H1 (cell line): ENCODE measurements around the gene SGCE. TPM values are rescaled to one million over a fixed set of nuclear protein-coding genes. Genes with fewer than 3 reads are reported as not detected.

ENCODE experiments used
- CTCF ChIA-PET: fragments of 300-600 bp; sonication (Branson Sonifier 250); formaldehyde crosslinking; loops from one replicate; lab custom pipeline; 2021; ENCODE audit not compliant: partially characterized antibody; lab: Charles Lee
- POLR2A ChIA-PET: fragments of 300-600 bp; sonication (Branson Sonifier 250); formaldehyde crosslinking; loops from one replicate; lab custom pipeline; 2021; ENCODE audit warnings: inconsistent platforms; ENCODE audit not compliant: partially characterized antibody; lab: Charles Lee
- DNase-seq, 2 experiments: peaks; one replicate each; pipeline versions ENCODE4 v3.0.0 to v3.0.0-alpha.2; 2010 to 2022; ENCODE audit warnings: low spot score in 2 of 2, low read depth in 1 of 2, mixed read lengths in 1 of 2
- FAIRE-seq: peaks from 2 replicates; lab custom pipeline; 2011; peaks lifted over from hg19 to GRCh38; lab: Jason Lieb, UNC
- H2AFZ ChIP-seq: 2 replicates; pipeline ENCODE4 v1.8.1; 2012; ENCODE audit warnings: low read length, inconsistent platforms
- H2AK5ac ChIP-seq: 2 replicates; pipeline ENCODE4 v1.6.1; 2013; ENCODE audit warnings: low read depth, low read length
- H2BK120ac ChIP-seq: replicated peaks from 2 replicates; pipeline ENCODE3; 2013; ENCODE audit warnings: low read depth, low read length, inconsistent platforms
- H2BK12ac ChIP-seq: 2 replicates; pipeline ENCODE4 v1.6.1; 2013; ENCODE audit warnings: low read depth, low read length
- H2BK15ac ChIP-seq: 2 replicates; pipeline ENCODE4 v1.6.1; 2013; ENCODE audit warnings: low read length
- H2BK20ac ChIP-seq: 2 replicates; pipeline ENCODE4 v1.6.1; 2013; ENCODE audit warnings: low read length
- H2BK5ac ChIP-seq: 2 replicates; pipeline ENCODE4 v1.6.1; 2013; ENCODE audit warnings: low read depth, low read length
- H3K14ac ChIP-seq: 2 replicates; pipeline ENCODE4 v1.6.1; 2013; ENCODE audit warnings: inconsistent platforms; ENCODE audit not compliant: insufficient read length
- H3K18ac ChIP-seq: 2 replicates; pipeline ENCODE4 v1.6.1; 2013; ENCODE audit warnings: low read length; ENCODE audit errors: extremely low read depth
- H3K23ac ChIP-seq: 2 replicates; pipeline ENCODE4 v1.6.1; 2013; ENCODE audit warnings: inconsistent platforms; ENCODE audit not compliant: insufficient read length
- H3K23me2 ChIP-seq: 2 replicates; pipeline ENCODE4 v1.6.1; 2013; ENCODE audit warnings: low read depth, low read length
- H3K27ac ChIP-seq: 2 replicates; pipeline ENCODE4 v1.6.1; 2011; ENCODE audit warnings: low read depth, low read length, inconsistent platforms
- H3K27me3 ChIP-seq, 4 experiments: replicated peaks in 1 of 4; 1 replicate in 1 of 4; 2 replicates in 3 of 4; pipeline versions ENCODE4 v1.6.1 to v1.8.1; 2011 to 2013; ENCODE audit warnings: low read length in 3 of 4, mild to moderate bottlenecking in 3 of 4, inconsistent platforms in 2 of 4, mixed read lengths in 2 of 4, moderate library complexity in 1 of 4; ENCODE audit not compliant: control insufficient read depth in 3 of 4, insufficient read depth in 3 of 4; ENCODE audit errors: extremely low read depth in 1 of 4
- H3K36me3 ChIP-seq, 4 experiments: 2 replicates each; pipeline versions ENCODE4 v1.6.1 to v1.8.1; 2011 to 2013; ENCODE audit warnings: mild to moderate bottlenecking in 4 of 4, low read length in 3 of 4, moderate library complexity in 2 of 4, control low read depth in 1 of 4, inconsistent platforms in 1 of 4; ENCODE audit not compliant: insufficient read depth in 4 of 4, control insufficient read depth in 2 of 4
- H3K4ac ChIP-seq: replicated peaks from 2 replicates; pipeline ENCODE3; 2013; ENCODE audit warnings: low read length, low read depth, mixed read lengths, inconsistent platforms; ENCODE audit not compliant: insufficient read length
- H3K4me1 ChIP-seq, 4 experiments: replicated peaks in 1 of 4; 1 replicate in 1 of 4; 2 replicates in 3 of 4; pipeline versions ENCODE4 v1.6.1 to v1.8.1; 2011 to 2013; ENCODE audit warnings: low read length in 3 of 4, inconsistent platforms in 2 of 4, mixed read lengths in 1 of 4; ENCODE audit not compliant: insufficient read depth in 4 of 4, control insufficient read depth in 3 of 4
- H3K4me2 ChIP-seq, 2 experiments: 2 replicates each; pipeline versions ENCODE4 v1.6.1 to v1.8.1; 2011 to 2013; ENCODE audit warnings: low read depth in 2 of 2, low read length in 2 of 2, control low read depth in 1 of 2, inconsistent platforms in 1 of 2, mild to moderate bottlenecking in 1 of 2; ENCODE audit not compliant: insufficient read depth in 1 of 2
- H3K4me3 ChIP-seq, 4 experiments: fragments of 200-600, 300-600 bp in 1 of 4; sonication (generic), shearing (Covaris generic), sonication (Bioruptor Twin) in 1 of 4; 2 replicates each; pipeline versions ENCODE4 v1.5.1 to v1.8.1; 2011 to 2016; ENCODE audit warnings: low read length in 4 of 4, low read depth in 3 of 4, control low read depth in 2 of 4, inconsistent platforms in 2 of 4, mild to moderate bottlenecking in 2 of 4, mixed read lengths in 1 of 4, moderate library complexity in 1 of 4; ENCODE audit not compliant: insufficient read depth in 2 of 4; ENCODE audit errors: extremely low read depth in 1 of 4
- H3K56ac ChIP-seq: replicated peaks from 2 replicates; pipeline ENCODE3; 2013; ENCODE audit warnings: low read depth, mild to moderate bottlenecking, mixed read lengths, low read length, inconsistent platforms; ENCODE audit not compliant: insufficient read length
- H3K79me1 ChIP-seq: 2 replicates; pipeline ENCODE4 v1.6.1; 2013; ENCODE audit warnings: low read depth, low read length, control low read depth
- H3K79me2 ChIP-seq, 2 experiments: 2 replicates each; pipeline versions ENCODE4 v1.6.1 to v1.8.1; 2012 to 2013; ENCODE audit warnings: low read length in 2 of 2, mild to moderate bottlenecking in 2 of 2, inconsistent platforms in 1 of 2; ENCODE audit not compliant: insufficient read depth in 2 of 2, control insufficient read depth in 1 of 2
- H3K9ac ChIP-seq, 4 experiments: replicated peaks in 1 of 4; 1 replicate in 1 of 4; 2 replicates in 3 of 4; pipeline versions ENCODE4 v1.6.1 to v1.8.1; 2011 to 2013; ENCODE audit warnings: low read depth in 3 of 4, low read length in 3 of 4, control low read depth in 2 of 4, mild to moderate bottlenecking in 2 of 4, moderate library complexity in 2 of 4, inconsistent platforms in 1 of 4; ENCODE audit errors: extremely low read depth in 1 of 4
- H3K9me3 ChIP-seq, 2 experiments: 2 replicates each; pipeline versions ENCODE4 v1.6.1 to v1.8.1; 2012 to 2013; ENCODE audit warnings: mild to moderate bottlenecking in 2 of 2, moderate library complexity in 2 of 2, control low read depth in 1 of 2, inconsistent platforms in 1 of 2, low read depth in 1 of 2, low read length in 1 of 2, mixed read lengths in 1 of 2; ENCODE audit not compliant: insufficient read depth in 2 of 2
- H4K20me1 ChIP-seq, 2 experiments: replicated peaks in 1 of 2; 2 replicates each; pipeline versions ENCODE3 to v1.8.1; 2011 to 2013; ENCODE audit warnings: inconsistent platforms in 2 of 2, low read length in 2 of 2, mild to moderate bottlenecking in 1 of 2; ENCODE audit not compliant: insufficient read depth in 2 of 2, control insufficient read depth in 1 of 2
- H4K5ac ChIP-seq: 2 replicates; pipeline ENCODE4 v1.6.1; 2013; ENCODE audit warnings: low read length, low read depth, mixed read lengths, inconsistent platforms; ENCODE audit not compliant: insufficient read length
- H4K8ac ChIP-seq: 2 replicates; pipeline ENCODE4 v1.8.0; 2013; ENCODE audit warnings: mild to moderate bottlenecking, moderate library complexity, low read length, inconsistent platforms; ENCODE audit not compliant: insufficient read depth; ENCODE audit errors: extremely low read depth
- H4K91ac ChIP-seq: replicated peaks from 2 replicates; pipeline ENCODE3; 2013; ENCODE audit warnings: low read length, mixed read lengths, inconsistent platforms; ENCODE audit not compliant: insufficient read length
- KDM1A ChIP-seq: fragments of 200-600, 300-600 bp; sonication (generic); IDR thresholded peaks from 2 replicates; pipeline ENCODE4 v1.7.1; 2016; ENCODE audit warnings: mild to moderate bottlenecking, low read length, borderline replicate concordance
- polyA plus RNA-seq, 7 experiments: library from polyadenylated mRNA; depleted of rRNA in 3 of 7; stranded (reverse) in 5 of 7; unstranded in 2 of 7; fragments of >200 nt in 5 of 7; fragments of 200-250 nt in 2 of 7; gene quantifications; 1 replicate in 5 of 7; 2 replicates in 1 of 7; 4 replicates in 1 of 7; pipeline versions ENCODE4 v1.2.1 to v1.2.3, GENCODE V29; 2011 to 2013; ENCODE audit warnings: missing spikeins in 2 of 7, mixed read lengths in 2 of 7
- total RNA-seq: library from RNA; stranded (reverse); fragmentation: NEBNext Ultra II Directional; extraction: Animal tissue kit (Norgen Biotek cat#: 25700); gene quantifications from 2 replicates; pipeline ENCODE4 v1.2.1, GENCODE V29; 2021
- TF ChIP-seq, protein P1 (sequence below): IDR thresholded peaks from 2 replicates; pipeline ENCODE4 v1.6.1; 2012; ENCODE audit warnings: low read length, inconsistent platforms

SGCE gene
- total and polyA plus RNA-seq, 2 of the 8 experiments (the other 6 are each of a cell fraction or from before 2014, with no cell fraction given), result 12.8 to 25.0 TPM

DNA sequence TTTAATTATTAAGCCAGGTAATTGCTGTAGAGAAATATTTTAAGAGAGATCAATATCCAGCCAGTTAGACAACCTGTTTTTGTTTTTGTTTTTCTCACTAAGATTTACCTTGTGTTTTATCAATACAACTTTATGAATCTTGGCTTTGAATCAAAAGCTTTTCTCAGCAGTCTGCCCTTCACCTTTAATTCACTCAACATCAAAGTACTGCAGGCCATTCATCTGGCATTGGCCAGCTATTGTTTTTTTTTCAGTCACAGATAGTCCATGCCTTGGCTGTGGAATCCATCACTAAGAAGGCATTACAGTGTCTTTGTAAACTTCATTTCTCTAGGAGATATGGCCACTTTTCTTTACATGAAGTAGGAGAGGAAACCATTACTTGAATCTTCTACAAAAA, 20.2 kb downstream of the SGCE start:
- H3K27me3 ChIP-seq, result no peaks in the 10 kb centered on the region
- no peak overlapping the region for H3K9ac ChIP-seq
- H3K79me1 ChIP-seq, result no peaks in the 10 kb centered on the region
- H4K5ac ChIP-seq, result no peak overlapping the region
- CTCF ChIA-PET, result interaction anchor here (0.6 to 0.7 kb wide), 2 partner anchors 60 to 187 kb away, joined by 3 to 5 read pairs; no protein-coding TSS in a partner anchor
- H3K27ac ChIP-seq, result no peak overlapping the region
- no peak overlapping the region for H3K4me3 ChIP-seq
- H3K4me1 ChIP-seq, result peaks cover 0 to 5% (median 1%) of the 10 kb centered on the region in 4 experiments; a peak in 3 of 7 replicates
- no peak overlapping the region for H2AK5ac ChIP-seq
- no peak overlapping the region for H2BK20ac ChIP-seq
- H3K14ac ChIP-seq, result no peak overlapping the region
- no peaks in the 10 kb centered on the region; a peak in 1 of 8 replicates for H3K36me3 ChIP-seq
- H2BK15ac ChIP-seq, result no peak overlapping the region
- H4K20me1 ChIP-seq, result peaks cover 0 to 2% of the 10 kb centered on the region in 2 experiments
- H3K79me2 ChIP-seq, result no peaks in the 10 kb centered on the region
- no peak overlapping the region for H3K4ac ChIP-seq
- H4K91ac ChIP-seq, result no peak overlapping the region
- H2BK12ac ChIP-seq, result no peak overlapping the region
- H3K23ac ChIP-seq, result no peak overlapping the region
- no peak for FAIRE-seq
- no peak overlapping the region for H2AFZ ChIP-seq
- H4K8ac ChIP-seq, result no peak overlapping the region
- H3K4me2 ChIP-seq, result no peak overlapping the region
- H3K18ac ChIP-seq, result no peak overlapping the region
- TF ChIP-seq KDM1A, result no peak
- TF ChIP-seq, protein P1, sequence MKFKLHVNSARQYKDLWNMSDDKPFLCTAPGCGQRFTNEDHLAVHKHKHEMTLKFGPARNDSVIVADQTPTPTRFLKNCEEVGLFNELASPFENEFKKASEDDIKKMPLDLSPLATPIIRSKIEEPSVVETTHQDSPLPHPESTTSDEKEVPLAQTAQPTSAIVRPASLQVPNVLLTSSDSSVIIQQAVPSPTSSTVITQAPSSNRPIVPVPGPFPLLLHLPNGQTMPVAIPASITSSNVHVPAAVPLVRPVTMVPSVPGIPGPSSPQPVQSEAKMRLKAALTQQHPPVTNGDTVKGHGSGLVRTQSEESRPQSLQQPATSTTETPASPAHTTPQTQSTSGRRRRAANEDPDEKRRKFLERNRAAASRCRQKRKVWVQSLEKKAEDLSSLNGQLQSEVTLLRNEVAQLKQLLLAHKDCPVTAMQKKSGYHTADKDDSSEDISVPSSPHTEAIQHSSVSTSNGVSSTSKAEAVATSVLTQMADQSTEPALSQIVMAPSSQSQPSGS, result no peak
- DNase-seq, result no peak
- POLR2A ChIA-PET, result interaction anchor here (0.8 kb wide), 1 partner anchor 20 kb away, joined by 3 read pairs; no protein-coding TSS in a partner anchor
- H2BK5ac ChIP-seq, result no peak overlapping the region
- no peaks in the 10 kb centered on the region for H3K23me2 ChIP-seq
- H3K56ac ChIP-seq, result no peak overlapping the region
- no peaks in the 10 kb centered on the region for H3K9me3 ChIP-seq
- no peak overlapping the region for H2BK120ac ChIP-seq
